K562 (cell line): ENCODE results near the gene HVCN1. TPM values are rescaled to one million over a fixed set of nuclear protein-coding genes. Genes with fewer than 3 reads are reported as not detected.

Experiments
- BACH1 ChIP-seq: fragments of 200-800 bp; sonication (Bioruptor generic); IDR thresholded peaks from 2 replicates; pipeline ENCODE4 v1.6.1; 2016; ENCODE audit warnings: missing genetic modification characterization, missing compliant biosample characterization
- CBFA2T3 ChIP-seq: fragments of 450-650 bp; IDR thresholded peaks from 2 replicates; pipeline ENCODE4 v1.6.1; 2017
- CREM ChIP-seq: IDR thresholded peaks from 2 replicates; pipeline ENCODE4 v1.6.1; 2014; ENCODE audit warnings: antibody characterized with exemption, low read depth
- EP300 ChIP-seq: IDR thresholded peaks from 2 replicates; pipeline ENCODE4 v1.6.1; 2012; ENCODE audit warnings: low read length, improper control_type of control experiment
- JUND ChIP-seq, 2 experiments: IDR thresholded peaks; 2 replicates in 1 of 2; 3 replicates in 1 of 2; pipeline ENCODE4 v1.6.1; 2011; ENCODE audit warnings: borderline replicate concordance in 2 of 2, low read depth in 2 of 2, low read length in 2 of 2, improper control_type of control experiment in 1 of 2, missing biosample characterization in 1 of 2, missing genetic modification characterization in 1 of 2, missing genetic modification reagents in 1 of 2
- MCM3 ChIP-seq: fragments of 450-650 bp; IDR thresholded peaks from 2 replicates; pipeline ENCODE4 v1.6.1; 2016
- PHF21A ChIP-seq: fragments of 450-650 bp; IDR thresholded peaks from 2 replicates; pipeline ENCODE4 v1.6.1; 2017; ENCODE audit warnings: low read depth, borderline replicate concordance
- PKNOX1 ChIP-seq: fragments of 450-650 bp; IDR thresholded peaks from 2 replicates; pipeline ENCODE4 v1.6.1; 2016
- POLR2A ChIP-seq: fragments of 450-650 bp; conservative IDR thresholded peaks from 2 replicates; pipeline ENCODE4 v1.6.1; 2016
- POU5F1 ChIP-seq: fragments of 150-350 bp; IDR thresholded peaks from 2 replicates; pipeline ENCODE4 v1.6.1; 2014; ENCODE audit warnings: borderline replicate concordance, low read length, low read depth, mild to moderate bottlenecking; ENCODE audit not compliant: partially characterized antibody
- SIX5 ChIP-seq, 2 experiments: IDR thresholded peaks; 2 replicates each; pipeline ENCODE4 v1.6.1; 2011; ENCODE audit warnings: low read length in 2 of 2, borderline replicate concordance in 1 of 2, low read depth in 1 of 2, mild to moderate bottlenecking in 1 of 2, moderate library complexity in 1 of 2; ENCODE audit not compliant: insufficient read depth in 1 of 2
- SMAD3 ChIP-seq: fragments of 450-650 bp; formaldehyde crosslinking; conservative IDR thresholded peaks from 2 replicates; pipeline ENCODE4 v1.4.0; 2020; ENCODE audit warnings: mild to moderate bottlenecking
- SUPT5H ChIP-seq: fragments of 450-650 bp; IDR thresholded peaks from 2 replicates; pipeline ENCODE4 v1.6.1; 2016
- TBP ChIP-seq: optimal IDR thresholded peaks from 2 replicates; pipeline ENCODE3; 2011; ENCODE audit warnings: low read depth, low read length, improper control_type of control experiment
- U2AF2 ChIP-seq: fragments of 200-400 bp; formaldehyde crosslinking; optimal IDR thresholded peaks from 2 replicates; pipeline ENCODE3; 2017; ENCODE audit warnings: low read depth, mild to moderate bottlenecking, low read length
- XRCC5 ChIP-seq: fragments of 200-400 bp; formaldehyde crosslinking; IDR thresholded peaks from 2 replicates; pipeline ENCODE4 v1.6.1; 2017; ENCODE audit warnings: low read depth, mild to moderate bottlenecking, low read length
- ZEB2 ChIP-seq: fragments of 450-650 bp; IDR thresholded peaks from 2 replicates; pipeline ENCODE4 v1.6.1; 2016
- ZNF586 ChIP-seq: fragments of 450-650 bp; formaldehyde crosslinking; conservative IDR thresholded peaks from 2 replicates; pipeline ENCODE4 v1.4.0; 2020; ENCODE audit warnings: mild to moderate bottlenecking, moderate library complexity
- polyA plus RNA-seq, 8 experiments: library from polyadenylated mRNA; depleted of rRNA in 4 of 8; stranded (reverse) in 5 of 8; unstranded in 3 of 8; fragments of >200 nt; fragmentation: Nextera tagmentation in 2 of 8; fragmentation: Illumina TruSeq in 1 of 8; extraction: Ambion mirVana in 2 of 8; extraction: Trizol in 1 of 8; gene quantifications; 2 replicates each; pipeline versions ENCODE4 v1.2.1 to v1.2.3, GENCODE V29; 2011 to 2014; ENCODE audit warnings: inconsistent platforms in 1 of 8, missing spikeins in 1 of 8
- total RNA-seq, 7 experiments: library from RNA; depleted of rRNA in 6 of 7; stranded (reverse); fragments of >200 nt in 6 of 7; fragmentation: Illumina TruSeq in 2 of 7; extraction: Trizol in 2 of 7; gene quantifications; 2 replicates each; pipeline versions ENCODE4 v1.2.1 to v1.2.3, GENCODE V29; 2011 to 2021; ENCODE audit warnings: low replicate concordance in 1 of 7
- TF ChIP-seq, protein P1 (sequence below): fragments of 250-450 bp; sonication (Bioruptor Pico); IDR thresholded peaks from 2 replicates; pipeline ENCODE4 v1.9.0; 2021; ENCODE audit warnings: mild to moderate bottlenecking, inconsistent platforms
- TF ChIP-seq, protein P2 (sequence below): fragments of 450-650 bp; formaldehyde crosslinking; IDR thresholded peaks from 2 replicates; pipeline ENCODE4 v1.4.0; 2020; ENCODE audit warnings: mild to moderate bottlenecking, moderate library complexity
- TF ChIP-seq, protein P3 (sequence below): sonication (generic); formaldehyde crosslinking; IDR thresholded peaks from 2 replicates; pipeline ENCODE4 v1.8.1; 2023; ENCODE audit warnings: mild to moderate bottlenecking, missing genetic modification reagents
- TF ChIP-seq, protein P4 (sequence below): fragments of 450-650 bp; formaldehyde crosslinking; IDR thresholded peaks from 2 replicates; pipeline ENCODE4 v1.4.0; 2020; ENCODE audit warnings: mild to moderate bottlenecking, moderate library complexity

HVCN1 gene
- total and polyA plus RNA-seq, 9 of the 15 experiments (the other 6 are each of a cell fraction or from before 2014, with no cell fraction given), result 0.21 to 1.4 (median 0.74) TPM

DNA sequence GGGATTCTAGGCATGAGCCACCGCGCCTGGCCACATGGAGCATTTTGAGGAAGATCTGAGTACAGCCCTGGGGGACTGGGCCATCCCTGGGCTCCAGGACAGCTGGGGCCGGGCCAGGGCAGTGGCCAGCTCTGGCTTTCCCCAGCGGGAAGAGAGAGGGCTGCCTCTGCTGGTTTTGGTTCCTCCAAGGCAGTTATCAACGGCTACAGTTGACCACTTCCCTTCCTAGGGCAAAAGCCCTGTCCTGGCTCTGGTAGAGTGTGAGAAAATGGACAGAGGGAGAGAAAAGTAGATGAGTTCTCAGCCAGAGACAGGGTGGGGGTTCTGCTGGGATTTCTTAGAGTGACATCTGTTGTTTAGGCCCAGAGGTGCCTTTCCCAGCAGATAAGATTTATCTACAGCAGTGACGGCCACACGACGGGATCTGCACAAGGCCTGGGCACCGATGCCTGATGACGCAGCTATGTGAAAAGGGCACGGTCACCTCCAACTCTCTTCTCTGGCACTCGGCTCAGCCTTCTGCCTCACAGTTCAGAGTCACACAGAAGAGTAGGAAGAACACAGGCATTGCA, 5.5 kb upstream of the HVCN1 start (continued):
- TF ChIP-seq, protein P1, sequence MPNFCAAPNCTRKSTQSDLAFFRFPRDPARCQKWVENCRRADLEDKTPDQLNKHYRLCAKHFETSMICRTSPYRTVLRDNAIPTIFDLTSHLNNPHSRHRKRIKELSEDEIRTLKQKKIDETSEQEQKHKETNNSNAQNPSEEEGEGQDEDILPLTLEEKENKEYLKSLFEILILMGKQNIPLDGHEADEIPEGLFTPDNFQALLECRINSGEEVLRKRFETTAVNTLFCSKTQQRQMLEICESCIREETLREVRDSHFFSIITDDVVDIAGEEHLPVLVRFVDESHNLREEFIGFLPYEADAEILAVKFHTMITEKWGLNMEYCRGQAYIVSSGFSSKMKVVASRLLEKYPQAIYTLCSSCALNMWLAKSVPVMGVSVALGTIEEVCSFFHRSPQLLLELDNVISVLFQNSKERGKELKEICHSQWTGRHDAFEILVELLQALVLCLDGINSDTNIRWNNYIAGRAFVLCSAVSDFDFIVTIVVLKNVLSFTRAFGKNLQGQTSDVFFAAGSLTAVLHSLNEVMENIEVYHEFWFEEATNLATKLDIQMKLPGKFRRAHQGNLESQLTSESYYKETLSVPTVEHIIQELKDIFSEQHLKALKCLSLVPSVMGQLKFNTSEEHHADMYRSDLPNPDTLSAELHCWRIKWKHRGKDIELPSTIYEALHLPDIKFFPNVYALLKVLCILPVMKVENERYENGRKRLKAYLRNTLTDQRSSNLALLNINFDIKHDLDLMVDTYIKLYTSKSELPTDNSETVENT, result no peak
- TF ChIP-seq SIX5 (IDR thresholded peaks at IDR 0.05; ENCODE audit: borderline replicate concordance in 1 of 2, insufficient read depth in 1 of 2, low read depth in 1 of 2, low read length in 2 of 2), result no peak
- TF ChIP-seq CREM, result peak; percentile 48; the same call in 1 of the 2 replicates
- TF ChIP-seq POU5F1, result no peak
- TF ChIP-seq ZEB2, result no peak
- TF ChIP-seq, protein P2, sequence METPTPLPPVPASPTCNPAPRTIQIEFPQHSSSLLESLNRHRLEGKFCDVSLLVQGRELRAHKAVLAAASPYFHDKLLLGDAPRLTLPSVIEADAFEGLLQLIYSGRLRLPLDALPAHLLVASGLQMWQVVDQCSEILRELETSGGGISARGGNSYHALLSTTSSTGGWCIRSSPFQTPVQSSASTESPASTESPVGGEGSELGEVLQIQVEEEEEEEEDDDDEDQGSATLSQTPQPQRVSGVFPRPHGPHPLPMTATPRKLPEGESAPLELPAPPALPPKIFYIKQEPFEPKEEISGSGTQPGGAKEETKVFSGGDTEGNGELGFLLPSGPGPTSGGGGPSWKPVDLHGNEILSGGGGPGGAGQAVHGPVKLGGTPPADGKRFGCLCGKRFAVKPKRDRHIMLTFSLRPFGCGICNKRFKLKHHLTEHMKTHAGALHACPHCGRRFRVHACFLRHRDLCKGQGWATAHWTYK (CRISPR knock-in tag), result no peak
- TF ChIP-seq MCM3, result no peak
- TF ChIP-seq BACH1 (tag), result no peak
- TF ChIP-seq JUND (IDR thresholded peaks at IDR 0.05; ENCODE audit: borderline replicate concordance, low read depth, low read length), result 0 out of 2 replicates have a peak, but pooled peaks have one; percentile 27
- TF ChIP-seq JUND (tag; IDR thresholded peaks at IDR 0.05; ENCODE audit: borderline replicate concordance, low read depth, low read length), result no peak; the same call in 2 of the 3 replicates
- no peak for TF ChIP-seq PHF21A
- TF ChIP-seq, protein P3, sequence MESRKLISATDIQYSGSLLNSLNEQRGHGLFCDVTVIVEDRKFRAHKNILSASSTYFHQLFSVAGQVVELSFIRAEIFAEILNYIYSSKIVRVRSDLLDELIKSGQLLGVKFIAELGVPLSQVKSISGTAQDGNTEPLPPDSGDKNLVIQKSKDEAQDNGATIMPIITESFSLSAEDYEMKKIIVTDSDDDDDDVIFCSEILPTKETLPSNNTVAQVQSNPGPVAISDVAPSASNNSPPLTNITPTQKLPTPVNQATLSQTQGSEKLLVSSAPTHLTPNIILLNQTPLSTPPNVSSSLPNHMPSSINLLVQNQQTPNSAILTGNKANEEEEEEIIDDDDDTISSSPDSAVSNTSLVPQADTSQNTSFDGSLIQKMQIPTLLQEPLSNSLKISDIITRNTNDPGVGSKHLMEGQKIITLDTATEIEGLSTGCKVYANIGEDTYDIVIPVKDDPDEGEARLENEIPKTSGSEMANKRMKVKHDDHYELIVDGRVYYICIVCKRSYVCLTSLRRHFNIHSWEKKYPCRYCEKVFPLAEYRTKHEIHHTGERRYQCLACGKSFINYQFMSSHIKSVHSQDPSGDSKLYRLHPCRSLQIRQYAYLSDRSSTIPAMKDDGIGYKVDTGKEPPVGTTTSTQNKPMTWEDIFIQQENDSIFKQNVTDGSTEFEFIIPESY (CRISPR knock-in tag), result no peak
- no peak for TF ChIP-seq ZNF586
- TF ChIP-seq PKNOX1, result peak; percentile 51; the same call in 1 of the 2 replicates
- no peak for TF ChIP-seq TBP
- TF ChIP-seq CBFA2T3, result peak; percentile 54
- no peak for TF ChIP-seq POLR2A
- TF ChIP-seq SMAD3 (CRISPR knock-in tag), result no peak
- TF ChIP-seq XRCC5, result no peak
- TF ChIP-seq EP300, result peak; percentile 35
- no peak for TF ChIP-seq U2AF2
- TF ChIP-seq, protein P4, sequence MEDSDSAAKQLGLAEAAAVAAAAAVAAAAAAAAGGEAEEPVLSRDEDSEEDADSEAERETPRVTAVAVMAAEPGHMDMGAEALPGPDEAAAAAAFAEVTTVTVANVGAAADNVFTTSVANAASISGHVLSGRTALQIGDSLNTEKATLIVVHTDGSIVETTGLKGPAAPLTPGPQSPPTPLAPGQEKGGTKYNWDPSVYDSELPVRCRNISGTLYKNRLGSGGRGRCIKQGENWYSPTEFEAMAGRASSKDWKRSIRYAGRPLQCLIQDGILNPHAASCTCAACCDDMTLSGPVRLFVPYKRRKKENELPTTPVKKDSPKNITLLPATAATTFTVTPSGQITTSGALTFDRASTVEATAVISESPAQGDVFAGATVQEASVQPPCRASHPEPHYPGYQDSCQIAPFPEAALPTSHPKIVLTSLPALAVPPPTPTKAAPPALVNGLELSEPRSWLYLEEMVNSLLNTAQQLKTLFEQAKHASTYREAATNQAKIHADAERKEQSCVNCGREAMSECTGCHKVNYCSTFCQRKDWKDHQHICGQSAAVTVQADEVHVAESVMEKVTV (CRISPR knock-in tag), result 0 out of 2 replicates have a peak, but pooled peaks have one; percentile 7
- no peak for TF ChIP-seq SUPT5H
